GM23338 (cell line): ENCODE measurements around the gene AMZ1. TPM values are rescaled to one million over a fixed set of nuclear protein-coding genes. Genes with fewer than 3 reads are reported as not detected.

Source experiments
- ATAC-seq: fragments of 200-7000 bp; cut with Tn5 transposase; 3 replicates; pipeline ENCODE4 v1.9.1; 2020
- DNase-seq: peaks from one replicate; pipeline ENCODE4 v3.0.0-alpha.2; 2015; ENCODE audit warnings: low spot score
- H2AFZ ChIP-seq: fragments of 200-600 bp; sonication (generic); 2 replicates; pipeline ENCODE4 v1.8.0; 2016; ENCODE audit warnings: antibody characterized with exemption, mild to moderate bottlenecking, moderate library complexity
- H3F3A ChIP-seq: fragments of 200-600 bp; sonication (generic); replicated peaks from 2 replicates; pipeline ENCODE4 v1.8.0; 2017; ENCODE audit warnings: antibody characterized with exemption, mixed run types, low read depth
- H3K27ac ChIP-seq: fragments of 200-600 bp; sonication (generic); 2 replicates; pipeline ENCODE4 v1.6.1; 2016; ENCODE audit warnings: low read depth
- H3K27me3 ChIP-seq: fragments of 200-600 bp; sonication (generic); 2 replicates; pipeline ENCODE4 v1.8.0; 2016; ENCODE audit warnings: mild to moderate bottlenecking, mixed run types, moderate library complexity; ENCODE audit not compliant: insufficient read depth
- H3K36me3 ChIP-seq: fragments of 200-600 bp; sonication (generic); 2 replicates; pipeline ENCODE4 v1.8.0; 2016; ENCODE audit warnings: mild to moderate bottlenecking; ENCODE audit not compliant: insufficient read depth
- H3K4me1 ChIP-seq: fragments of 200-600 bp; sonication (generic); 2 replicates; pipeline ENCODE4 v1.8.0; 2016; ENCODE audit warnings: mild to moderate bottlenecking, moderate library complexity; ENCODE audit not compliant: insufficient read depth
- H3K4me2 ChIP-seq: fragments of 200-600 bp; sonication (generic); 2 replicates; pipeline ENCODE4 v1.7.1; 2017; ENCODE audit warnings: mixed run types
- H3K4me3 ChIP-seq: fragments of 200-600 bp; sonication (generic); 2 replicates; pipeline ENCODE4 v1.6.1; 2016; ENCODE audit warnings: mixed run types
- H3K79me2 ChIP-seq: fragments of 200-600 bp; sonication (generic); replicated peaks from 2 replicates; pipeline ENCODE4 v1.8.0; 2017; ENCODE audit warnings: mild to moderate bottlenecking; ENCODE audit not compliant: insufficient read depth
- H3K9me2 ChIP-seq: fragments of 200-600 bp; sonication (generic); 2 replicates; pipeline ENCODE4 v1.8.0; 2017; ENCODE audit not compliant: insufficient read depth
- H4K20me1 ChIP-seq: fragments of 200-600 bp; sonication (generic); replicated peaks from 2 replicates; pipeline ENCODE4 v1.8.0; 2017; ENCODE audit warnings: mild to moderate bottlenecking; ENCODE audit not compliant: insufficient read depth
- H3K27ac Mint-ChIP-seq: 2 replicates; pipeline ENCODE4 v1.8.0; 2020; ENCODE audit warnings: inconsistent platforms, mild to moderate bottlenecking, moderate library complexity, mixed read lengths
- H3K27me3 Mint-ChIP-seq: 3 replicates; pipeline ENCODE4 v1.8.0; 2022; ENCODE audit warnings: low read depth, mild to moderate bottlenecking, moderate library complexity, mixed read lengths, inconsistent platforms; ENCODE audit not compliant: insufficient read depth, poor library complexity
- H3K36me3 Mint-ChIP-seq: 3 replicates; pipeline ENCODE4 v1.8.0; 2021; ENCODE audit warnings: low read depth, mild to moderate bottlenecking, inconsistent platforms, moderate library complexity, mixed read lengths
- H3K4me1 Mint-ChIP-seq: 3 replicates; pipeline ENCODE4 v1.8.0; 2020; ENCODE audit warnings: mild to moderate bottlenecking, inconsistent platforms, mixed read lengths
- H3K4me3 Mint-ChIP-seq: 3 replicates; pipeline ENCODE4 v1.8.0; 2021; ENCODE audit warnings: moderate library complexity, mild to moderate bottlenecking, inconsistent platforms, mixed read lengths
- H3K9me3 Mint-ChIP-seq: 3 replicates; pipeline ENCODE4 v1.8.0; 2020; ENCODE audit warnings: moderate library complexity, mild to moderate bottlenecking, inconsistent platforms, mixed read lengths
- CTCF ChIP-seq, 2 experiments: fragments of 200-600 bp in 1 of 2; sonication (generic) in 1 of 2; conservative IDR thresholded peaks; 2 replicates each; pipeline versions ENCODE4 v1.5.1 to v1.6.1; 2016 to 2017; ENCODE audit warnings: antibody characterized with exemption in 2 of 2, low read depth in 2 of 2, mild to moderate bottlenecking in 2 of 2, moderate library complexity in 1 of 2
- NANOG ChIP-seq: IDR thresholded peaks from 2 replicates; pipeline ENCODE4 v1.6.1; 2016; ENCODE audit warnings: antibody characterized with exemption, borderline replicate concordance
- ZNF462 ChIP-seq: fragments of 250-450 bp; sonication (Bioruptor Pico); IDR thresholded peaks from 2 replicates; pipeline ENCODE4 v1.5.0; 2020; ENCODE audit warnings: mild to moderate bottlenecking, moderate library complexity
- polyA plus RNA-seq: library from polyadenylated mRNA; unstranded; fragments of >200 nt; fragmentation: Nextera tagmentation; extraction: Ambion mirVana; gene quantifications from 2 replicates; pipeline ENCODE4 v1.2.1, GENCODE V29; 2016
- total RNA-seq: library from RNA; depleted of rRNA; stranded (reverse); fragments of >200 nt; shearing (Covaris generic); gene quantifications from 2 replicates; pipeline ENCODE4 v1.2.3, GENCODE V29; 2014

Gene AMZ1
- total and polyA plus RNA-seq, 2 experiments from 2014 or later, result 0.73 to 4.5 TPM

- no peak for TF ChIP-seq ZNF462 (CRISPR knock-in tag)
Observed at GRCh38 chr7:2711895-2712675, 24.1 kb downstream of the AMZ1 start (continued).

- H3F3A ChIP-seq, result no peaks in the 10 kb centered on the region
- no peak for TF ChIP-seq NANOG
- TF ChIP-seq CTCF (conservative IDR thresholded peaks at IDR 0.05; ENCODE audit: low read depth in 2 of 2), result peak in 1 of 2 experiments; percentile 49; a peak in 2 of 4 replicates
- no peaks in the 10 kb centered on the region for H3K27me3 ChIP-seq
- peaks cover 29% of the 10 kb centered on the region for H3K36me3 Mint-ChIP-seq
- no peak overlapping the region for H3K27ac ChIP-seq
- H3K27me3 Mint-ChIP-seq, result peaks cover 18% of the 10 kb centered on the region
- no peaks in the 10 kb centered on the region for H3K4me1 ChIP-seq
- H3K4me1 Mint-ChIP-seq, result peaks cover 14% of the 10 kb centered on the region
- no peaks in the 10 kb centered on the region for H3K9me2 ChIP-seq
- H3K36me3 ChIP-seq, result no peaks in the 10 kb centered on the region
- no peak overlapping the region for H2AFZ ChIP-seq
- ATAC-seq (no peak; the same call in 1 of the 3 replicates), DNase-seq (peak; percentile 46)
- H3K4me3 ChIP-seq, result no peak overlapping the region
- H3K4me2 ChIP-seq, result no peak overlapping the region
- H3K27ac Mint-ChIP-seq, result no peak overlapping the region
- no peaks in the 10 kb centered on the region for H3K79me2 ChIP-seq
- H4K20me1 ChIP-seq, result no peaks in the 10 kb centered on the region; the same call in 1 of the 2 replicates
- no peaks in the 10 kb centered on the region for H3K9me3 Mint-ChIP-seq
- H3K4me3 Mint-ChIP-seq, result no peak overlapping the region
Observed at GRCh38 chr7:2713370-2713769, 25.4 kb downstream of the AMZ1 start.
